ENCODE results near the gene GDPD2. TPM values are rescaled to one million over a fixed set of nuclear protein-coding genes. Genes with fewer than 3 reads are reported as not detected.

Gene GDPD2
- total RNA-seq, 4 donors from 2014 or later = not detected

- no peak for TF ChIP-seq CTCF (IDR thresholded peaks at IDR 0.05; ENCODE audit: low read depth)
These were observed 58.6 kb downstream of the GDPD2 start for GRCh38 chrX:70481471-70482270.

GRCh38 chrX:70482300-70482699 lies 59.2 kb downstream of the GDPD2 start:
- TF ChIP-seq CTCF (IDR thresholded peaks at IDR 0.05; ENCODE audit: low read depth) = no peak

Small RNA genes within 50 kb of the gene (small RNA-seq; reads per million reads assigned to genes)
- gene RNU4-81P (not detected), gene RNY4P23 (4.2 reads per million, percentile 72 among the genes with 10 or more reads in this experiment)

Other genes starting within 250 kb of the GDPD2 start
- gene DGAT2L6, start 245.8 kb upstream of the GDPD2 start, total RNA-seq = not detected
- gene AWAT1, start 188.7 kb upstream of the GDPD2 start, total RNA-seq = not detected
- gene P2RY4, start 163.1 kb upstream of the GDPD2 start, total RNA-seq = 1 to 10 TPM in 1 of 4 donors, under 1 TPM in 2, not detected in 1; 0.51 to 2.1 (median 0.75) TPM
- gene ARR3, start 155.0 kb upstream of the GDPD2 start, total RNA-seq = not detected
- gene RAB41, start 141.1 kb upstream of the GDPD2 start, total RNA-seq = not detected
- gene PDZD11, start 133.4 kb upstream of the GDPD2 start, total RNA-seq = 10 to 100 TPM; 19.4 to 30.7 (median 29.6) TPM
- 1 to 10 TPM in 1 of 4 donors, under 1 TPM in 2, not detected in 1; 0.16 to 1.9 (median 0.88) TPM for gene KIF4A, start 133.2 kb upstream of the GDPD2 start, total RNA-seq
- gene DLG3, start 21.5 kb downstream of the GDPD2 start, total RNA-seq = 1 to 10 TPM; 2.5 to 3.3 (median 2.6) TPM